GM18505 (cell line): ENCODE measurements around the gene INTS1.

Experiments
- ATAC-seq: cut with Tn5 transposase; IDR thresholded peaks from one replicate; pipeline ENCODE4 v1.9.1; 2021; ENCODE audit not compliant: unreplicated experiment
- POLR2A ChIP-seq: IDR thresholded peaks from 4 replicates; pipeline ENCODE4 v1.6.1; 2011; ENCODE audit warnings: borderline replicate concordance; ENCODE audit not compliant: insufficient read depth, insufficient read length; ENCODE audit errors: extremely low read depth

INTS1 gene

DNA sequence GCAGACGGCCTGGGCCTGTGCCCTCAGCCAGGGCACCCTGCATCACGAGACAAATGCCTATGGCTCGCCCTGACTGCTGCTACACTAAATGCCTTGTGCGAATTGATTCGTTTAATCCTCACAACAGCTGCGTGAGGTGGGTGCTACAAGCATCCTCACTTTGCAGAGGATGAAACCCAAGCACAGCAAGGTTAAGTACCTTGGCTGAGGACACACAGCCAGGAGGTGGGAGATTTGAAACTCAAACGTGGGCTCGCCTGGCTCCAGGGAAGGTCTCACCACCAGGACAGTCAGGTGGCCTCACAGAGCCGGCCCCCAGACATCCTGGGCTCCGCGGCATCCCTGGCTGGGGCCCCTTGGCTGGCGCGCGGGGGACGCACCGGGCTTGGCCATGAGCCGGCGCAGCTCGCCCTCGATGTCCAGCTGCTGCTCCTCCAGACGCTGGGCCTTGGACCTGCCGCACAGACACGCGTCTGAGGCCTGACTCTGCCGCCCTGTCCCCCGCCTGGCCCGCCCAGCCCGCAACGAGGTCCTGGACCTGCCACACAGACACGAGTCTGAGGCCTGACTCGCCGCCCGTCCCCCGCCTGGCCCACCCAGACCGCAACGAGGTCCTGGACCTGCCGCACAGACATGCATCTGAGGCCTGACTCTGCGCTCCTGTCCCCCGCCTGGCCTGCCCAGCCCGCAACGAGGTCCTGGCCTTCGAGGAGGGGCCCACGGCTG, 66.9 kb downstream of the INTS1 start:
- no peak for TF ChIP-seq POLR2A
- no peak for ATAC-seq

GRCh38 chr7:1436608-1437007, 67.6 kb downstream of the INTS1 start:
- ATAC-seq = no peak
- no peak for TF ChIP-seq POLR2A

DNA sequence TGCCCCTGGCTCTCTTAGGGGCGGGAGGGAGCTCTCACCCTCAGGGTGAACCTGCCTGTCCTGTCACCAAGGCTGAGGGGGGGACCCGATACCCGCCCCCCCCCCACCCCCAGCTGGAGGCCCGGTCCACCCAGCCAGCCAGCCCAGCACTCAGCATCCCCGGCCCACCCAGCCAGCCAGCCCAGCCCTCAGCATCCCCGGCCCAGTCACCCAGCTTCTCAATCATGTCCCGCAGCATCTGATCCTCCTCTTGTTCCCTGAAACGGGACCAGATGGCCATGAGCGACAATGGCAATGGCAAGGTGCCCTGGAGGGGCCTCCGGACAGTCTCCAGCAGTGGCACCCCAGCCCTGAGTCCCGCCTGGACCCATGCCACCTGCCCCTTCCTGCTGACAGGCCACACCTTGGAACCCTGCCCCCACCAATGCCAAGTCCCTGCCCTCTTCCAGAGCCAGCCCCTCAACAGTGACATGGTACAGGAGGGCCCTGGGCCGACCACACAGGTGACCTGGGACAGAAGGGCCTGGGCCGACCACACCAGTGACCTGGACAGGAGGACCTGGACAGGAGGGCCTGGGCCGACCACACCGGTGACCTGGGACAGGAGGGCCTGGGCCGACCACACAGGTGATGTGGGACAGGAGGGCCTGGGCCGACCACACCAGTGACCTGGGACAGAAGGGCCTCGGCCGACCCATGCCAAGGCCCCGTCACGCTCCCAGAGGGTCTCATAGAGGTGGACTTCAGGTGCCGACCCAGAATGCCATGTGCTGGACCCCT, 69.1 kb downstream of the INTS1 start:
- TF ChIP-seq POLR2A = no peak
- ATAC-seq = no peak

DNA sequence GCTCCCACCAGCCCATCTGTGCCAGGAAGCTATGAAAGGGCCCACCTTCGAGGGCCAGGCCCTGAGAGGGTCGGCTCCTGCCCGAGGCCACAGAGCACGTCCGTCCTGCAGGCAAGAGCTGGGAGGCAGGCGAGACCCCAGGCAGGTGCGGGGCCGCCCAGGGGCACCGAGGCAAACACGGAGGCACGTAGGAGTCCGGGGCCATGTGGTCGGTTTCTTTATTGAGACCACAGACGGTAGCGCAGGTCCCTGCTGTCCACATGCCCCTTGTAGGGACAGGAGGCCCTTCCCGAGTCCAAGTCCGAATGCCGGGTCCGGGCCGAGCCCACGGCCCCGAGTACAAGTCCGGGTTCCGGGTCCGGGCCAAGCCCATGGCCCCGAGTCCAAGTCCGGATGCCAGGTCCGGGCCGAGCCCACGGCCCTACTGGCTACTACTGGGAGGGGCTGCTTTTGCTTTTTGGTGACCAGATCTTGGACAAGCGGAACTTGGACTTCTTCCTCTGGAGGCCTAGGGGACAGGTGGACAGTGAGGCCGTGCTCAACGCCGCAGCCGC, 69.9 kb downstream of the INTS1 start:
- no peak for TF ChIP-seq POLR2A
- ATAC-seq = no peak

DNA sequence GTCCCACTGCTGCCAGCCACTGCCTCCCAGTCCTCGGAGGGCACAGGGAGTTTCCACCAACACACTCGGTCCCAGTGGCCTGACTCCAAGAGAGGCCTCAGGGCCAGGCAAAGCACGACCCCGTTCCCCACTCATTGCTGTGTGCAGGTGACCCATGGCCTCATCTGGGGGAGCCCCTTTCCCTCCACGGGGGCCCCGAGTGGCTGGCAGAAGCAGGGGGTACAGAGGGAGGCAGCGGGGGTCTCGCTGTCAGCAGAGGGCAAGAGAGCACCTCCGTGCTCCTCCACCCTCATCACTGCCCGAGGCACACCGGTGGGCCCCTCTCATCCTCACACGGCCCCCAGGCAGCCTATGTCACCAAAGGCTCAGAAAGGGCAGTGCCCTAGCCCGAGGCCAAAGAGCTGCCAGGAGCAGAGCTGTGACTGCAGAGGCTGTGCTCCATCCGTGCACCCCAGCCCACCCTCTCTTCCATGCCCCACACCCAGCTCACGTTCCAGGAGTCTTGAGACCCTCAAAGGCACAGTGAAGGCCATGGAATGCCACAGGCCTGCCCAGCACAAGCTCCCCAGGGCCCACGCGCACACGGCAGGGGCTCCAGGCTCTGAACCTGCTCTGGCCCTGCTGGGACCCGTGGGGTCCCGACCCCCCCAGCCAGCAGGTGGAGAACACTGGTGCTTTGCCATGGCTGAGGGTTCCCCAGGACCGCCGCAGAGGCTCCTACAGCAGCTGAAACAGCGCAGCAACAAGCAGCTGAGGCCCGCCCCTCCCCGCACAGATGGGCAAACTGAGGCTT, 70.9 kb downstream of the INTS1 start:
- ATAC-seq = no peak
- no peak for TF ChIP-seq POLR2A

GRCh38 chr7:1432411-1433082, 71.6 kb downstream of the INTS1 start:
- no peak for ATAC-seq
- no peak for TF ChIP-seq POLR2A

- no peak for ATAC-seq
These were observed 72.4 kb downstream of the INTS1 start for GRCh38 chr7:1431634-1432380.

DNA sequence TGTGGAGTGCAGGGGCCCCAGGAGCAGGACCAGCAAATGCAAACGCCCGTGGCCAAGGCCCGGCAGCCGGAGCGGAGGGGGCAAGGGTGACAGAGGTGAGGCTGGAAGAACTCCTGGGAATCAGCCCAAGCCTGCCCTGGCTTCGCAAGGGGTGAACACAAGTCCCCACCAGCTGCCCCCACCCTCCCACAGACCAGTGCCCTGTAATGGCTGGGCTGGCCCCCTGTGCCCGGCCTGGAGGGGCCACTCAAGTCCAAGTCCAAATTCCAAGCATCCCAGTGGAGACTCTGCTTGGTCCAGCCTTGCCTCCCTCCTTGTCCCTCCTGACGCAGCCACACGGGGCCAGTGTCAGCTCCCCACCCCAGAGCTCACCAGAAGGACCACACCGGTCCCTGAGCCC, 73.0 kb downstream of the INTS1 start:
- no peak for ATAC-seq
- TF ChIP-seq POLR2A = no peak

More at GRCh38 chr7:1431634-1432380, 72.4 kb downstream of the INTS1 start:
- TF ChIP-seq POLR2A = no peak

DNA sequence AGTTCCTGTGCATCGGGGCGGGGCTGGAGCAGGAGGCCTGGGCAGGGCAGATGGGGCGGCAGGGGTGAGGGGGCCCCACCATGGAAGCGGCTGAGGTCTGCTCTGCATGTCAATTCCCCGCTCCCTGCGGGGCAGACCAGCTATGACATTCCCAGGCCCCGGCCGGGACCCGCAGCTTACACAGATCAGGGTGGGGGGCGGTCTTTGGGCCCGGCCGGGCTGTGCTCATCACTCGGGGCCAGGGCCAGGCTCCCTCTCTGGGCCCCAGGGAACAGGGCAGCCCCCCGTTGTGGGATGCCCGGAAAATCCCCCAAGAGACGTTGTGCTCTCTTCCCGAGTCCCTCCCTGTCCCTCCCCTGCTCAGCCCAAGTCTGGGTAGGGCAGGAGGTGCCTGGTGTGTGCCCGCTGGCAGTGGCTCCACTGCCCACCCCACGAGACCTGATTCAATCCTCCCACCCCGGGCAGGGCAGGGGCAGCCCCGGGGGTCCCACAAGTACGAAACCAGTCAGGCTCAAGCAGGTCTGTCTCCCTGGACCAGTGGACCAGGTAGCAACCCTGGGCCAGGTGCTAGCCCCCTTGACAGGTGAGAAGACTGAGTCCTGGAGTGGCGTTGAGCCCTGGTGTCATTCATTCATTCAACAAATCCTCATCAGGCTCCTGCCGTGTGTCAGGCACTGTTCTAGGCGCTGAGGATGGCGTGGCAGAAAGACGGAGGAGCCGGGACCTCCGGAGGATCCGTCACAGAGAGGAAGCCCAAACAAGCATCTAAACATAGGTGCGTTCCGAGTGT, 73.9 kb downstream of the INTS1 start:
- ATAC-seq = no peak
- no peak for TF ChIP-seq POLR2A

- no peak for ATAC-seq
- TF ChIP-seq POLR2A = no peak
These were observed 75.2 kb downstream of the INTS1 start for GRCh38 chr7:1428941-1429501.

DNA sequence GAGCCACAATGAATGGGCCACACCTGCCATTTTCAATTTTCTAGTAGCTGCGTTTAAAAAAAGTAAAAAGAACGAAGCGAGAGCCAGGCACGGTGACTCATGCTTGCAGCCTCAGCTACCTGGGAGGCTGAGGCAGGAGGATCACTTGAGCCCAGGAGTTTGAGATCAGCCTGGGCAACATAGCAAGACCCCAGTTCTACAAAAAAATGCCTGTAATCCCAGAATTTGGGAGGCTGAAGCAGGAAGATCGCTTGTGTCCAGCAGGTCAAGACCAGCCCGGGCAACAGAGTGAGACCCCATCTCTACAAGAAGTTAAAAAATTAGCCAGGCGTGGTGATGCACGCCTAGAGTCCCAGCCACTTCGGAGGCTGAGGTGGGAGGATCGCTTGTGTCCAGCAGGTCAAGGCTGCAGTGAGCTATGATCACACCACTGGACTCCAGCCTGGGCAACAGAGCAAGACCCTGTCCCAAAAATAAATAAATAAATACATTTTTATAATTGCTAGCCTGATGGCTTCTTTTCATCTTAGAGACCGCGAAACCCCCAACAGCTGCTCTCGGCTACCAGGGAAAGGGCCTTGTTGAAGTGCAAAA, 77.0 kb downstream of the INTS1 start:
- ATAC-seq = no peak
- TF ChIP-seq POLR2A = no peak

GRCh38 chr7:1426474-1426873, 77.7 kb downstream of the INTS1 start:
- no peak for ATAC-seq
- no peak for TF ChIP-seq POLR2A
